ENCODE data around the gene CD44.

GRCh38 chr11:35234460-35235156 is 95.6 kb downstream of the CD44 start:
- TF ChIP-seq TAF1 (IDR thresholded peaks at IDR 0.05; ENCODE audit: low read depth) (no peak), CTCF (IDR thresholded peaks at IDR 0.05; ENCODE audit: poor library complexity, severe bottlenecking) (no peak), EZH2 (IDR thresholded peaks at IDR 0.05; ENCODE audit: borderline replicate concordance, insufficient read depth, low read length, poor library complexity, severe bottlenecking) (no peak), REST (IDR thresholded peaks at IDR 0.05; ENCODE audit: borderline replicate concordance) (no peak), EP300 (conservative IDR thresholded peaks at IDR 0.05; ENCODE audit: poor library complexity, severe bottlenecking) (no peak)
